A204.1 (cell line): ENCODE measurements around the gene SAFB.
"Not testable (repeated sequence)": the region's sequence is repeated elsewhere in the genome, so short reads cannot be mapped to it uniquely, and the experiment has no call there.

Experiments
- FAIRE-seq: peaks from 2 replicates; lab custom pipeline; 2012; peaks lifted over from hg19 to GRCh38; lab: Jason Lieb, UNC

SAFB gene

GRCh38 chr19:5595129-5595528 is 27.8 kb upstream of the SAFB start:
- no peak for FAIRE-seq

DNA sequence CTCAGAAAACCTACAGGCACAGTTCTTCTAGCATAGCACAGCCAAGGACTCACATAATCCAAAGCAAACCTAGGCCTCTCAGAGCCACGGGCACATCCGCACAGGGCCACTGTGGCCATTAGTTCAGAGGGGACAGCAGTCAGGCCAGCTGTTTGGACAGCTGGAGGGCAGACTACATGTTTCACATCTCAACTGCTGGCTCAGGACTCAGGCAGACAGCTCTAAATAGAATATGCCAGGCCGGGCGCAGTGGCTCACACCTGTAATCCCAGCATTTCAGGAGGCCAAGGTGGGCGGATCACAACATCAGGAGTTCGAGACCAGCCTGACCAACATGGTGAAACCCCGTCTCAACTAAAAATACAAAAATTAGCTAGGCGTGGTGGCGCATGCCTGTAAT is 27.1 kb upstream of the SAFB start:
- no peak for FAIRE-seq

- no peak for FAIRE-seq
Measured at GRCh38 chr19:5600797-5601196, 22.1 kb upstream of the SAFB start.

DNA sequence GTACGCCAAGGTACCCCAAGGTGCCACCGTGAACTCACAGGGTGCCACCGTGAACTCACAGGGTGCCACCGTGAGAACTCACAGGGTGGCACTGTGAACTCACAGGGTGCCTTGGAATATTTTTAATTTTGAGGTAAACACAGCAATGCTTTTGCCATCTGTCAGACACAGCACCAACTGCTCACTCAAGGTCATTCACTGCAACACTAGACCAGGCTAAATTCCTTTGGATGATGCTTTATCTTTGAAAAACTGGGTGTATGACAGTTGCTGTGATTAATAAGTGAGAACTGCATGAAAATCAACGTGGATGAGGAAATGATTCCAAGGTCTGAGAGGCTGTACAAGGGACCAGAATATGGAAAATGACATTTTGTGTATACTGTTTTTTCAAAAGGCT is 19.3 kb upstream of the SAFB start:
- FAIRE-seq, result no peak

- no peak for FAIRE-seq
Measured at GRCh38 chr19:5605362-5605761, 17.5 kb upstream of the SAFB start.

DNA sequence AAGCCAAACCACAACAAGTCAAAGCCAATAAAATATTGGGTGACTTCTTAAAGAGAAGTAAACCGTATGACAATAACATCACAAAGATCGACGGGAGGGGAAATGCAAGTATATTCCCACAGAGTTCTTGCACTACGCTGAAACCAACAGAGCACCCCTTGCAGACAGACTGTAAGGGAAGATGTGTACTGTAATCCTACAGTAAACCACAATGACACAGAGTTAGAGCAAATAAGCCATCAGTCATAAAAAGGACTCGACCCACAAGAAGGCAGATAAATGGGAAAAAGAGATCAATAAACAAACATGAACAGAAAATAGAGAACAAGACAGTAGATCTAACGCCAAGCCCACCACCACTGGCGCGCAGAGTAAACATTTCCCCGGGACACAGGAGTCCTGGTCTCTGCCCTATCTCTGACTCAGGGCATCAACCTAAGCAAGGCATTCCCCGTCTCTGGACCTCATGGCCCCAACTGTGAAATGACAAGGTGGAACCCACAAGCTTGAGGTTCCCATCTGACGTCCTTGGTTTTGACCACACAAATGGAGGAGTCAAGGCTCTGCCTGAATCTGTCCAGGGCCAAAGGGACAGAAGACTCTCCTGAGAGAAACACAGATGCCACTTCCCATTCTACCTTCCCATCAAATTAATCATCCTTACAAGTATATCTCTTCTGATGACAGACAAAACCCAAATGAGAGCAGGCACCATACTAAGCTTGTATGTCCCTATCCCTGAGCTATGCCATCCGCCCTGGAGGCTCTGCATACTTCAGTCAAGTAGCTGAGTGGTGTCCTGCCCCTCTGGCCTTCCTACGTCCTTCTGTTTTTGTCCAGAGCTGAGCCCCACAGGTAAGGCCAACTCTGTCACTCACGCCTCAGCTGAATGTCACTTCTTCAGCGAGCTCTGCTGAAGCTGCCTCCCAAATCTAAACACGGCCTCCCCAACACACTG is 15.3 kb upstream of the SAFB start:
- no peak for FAIRE-seq

- no peak for FAIRE-seq
Measured at GRCh38 chr19:5608291-5608690, 14.6 kb upstream of the SAFB start.

DNA sequence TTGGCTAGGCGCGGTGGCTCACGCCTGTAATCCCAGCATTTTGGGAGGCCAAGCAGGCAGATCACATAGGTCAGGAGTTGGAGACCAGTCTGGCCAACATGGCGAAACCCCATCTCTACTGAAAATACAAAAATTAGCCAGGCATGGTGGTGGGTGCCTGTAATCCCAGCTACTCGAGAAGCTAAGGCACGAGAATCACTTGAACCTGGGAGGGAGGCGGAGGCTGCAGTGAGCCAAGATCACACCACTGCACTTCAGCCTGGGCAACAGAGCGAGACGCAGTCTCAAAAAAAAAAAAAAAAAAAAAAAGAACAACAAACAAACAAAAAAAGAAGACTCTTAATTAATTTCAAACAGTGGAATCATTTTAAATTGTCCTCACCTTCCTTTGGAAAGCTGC is 14.1 kb upstream of the SAFB start:
- FAIRE-seq, result not testable (repeated sequence)

- FAIRE-seq, result no peak
Measured at GRCh38 chr19:5609881-5610448, 12.9 kb upstream of the SAFB start.

- FAIRE-seq, result no peak
Measured at GRCh38 chr19:5612891-5613865, 9.7 kb upstream of the SAFB start.

GRCh38 chr19:5615756-5616327 is 7.0 kb upstream of the SAFB start:
- FAIRE-seq, result no peak

DNA sequence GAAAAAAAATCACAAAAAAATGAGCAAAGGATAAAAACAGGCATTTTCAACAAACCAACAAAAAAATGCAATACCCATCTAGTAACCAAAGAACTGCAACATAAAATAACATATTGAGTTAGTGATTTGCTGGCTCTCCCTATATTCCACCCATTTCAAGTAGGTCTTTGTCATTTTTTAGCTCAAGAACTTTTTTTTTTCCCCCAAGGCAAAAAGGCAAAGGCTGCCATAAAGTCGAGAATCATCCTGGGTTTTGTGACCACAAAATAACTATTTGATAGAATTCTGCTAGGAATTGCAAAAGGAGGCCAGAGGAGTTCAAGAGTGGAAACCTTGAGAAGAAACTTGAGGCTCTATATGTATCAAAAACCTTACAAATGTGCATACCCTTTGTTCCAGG is 5.8 kb upstream of the SAFB start:
- FAIRE-seq, result no peak

DNA sequence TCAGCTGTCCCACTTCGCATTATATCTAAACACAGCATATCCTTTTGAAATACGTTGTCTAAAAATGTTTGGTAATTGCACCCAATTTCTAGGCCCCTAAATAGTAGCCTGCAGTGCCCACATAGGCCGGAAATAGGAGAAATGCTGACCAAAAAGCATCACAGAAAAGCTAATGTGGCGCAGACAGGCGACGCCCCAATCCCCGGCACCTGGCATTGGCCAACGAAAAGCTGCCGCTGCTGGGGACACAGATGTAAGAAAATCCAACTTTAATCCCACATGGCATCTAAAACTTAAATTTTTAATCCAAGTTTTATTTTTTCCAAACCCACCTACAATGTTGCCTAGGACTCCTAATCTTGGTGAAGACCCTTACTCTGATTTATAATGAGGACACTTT is 4.3 kb upstream of the SAFB start:
- FAIRE-seq, result no peak

- FAIRE-seq, result no peak
Measured at GRCh38 chr19:5619946-5620345, 2.9 kb upstream of the SAFB start.

GRCh38 chr19:5621311-5621944 is 1.5 kb upstream of the SAFB start:
- FAIRE-seq, result no peak

DNA sequence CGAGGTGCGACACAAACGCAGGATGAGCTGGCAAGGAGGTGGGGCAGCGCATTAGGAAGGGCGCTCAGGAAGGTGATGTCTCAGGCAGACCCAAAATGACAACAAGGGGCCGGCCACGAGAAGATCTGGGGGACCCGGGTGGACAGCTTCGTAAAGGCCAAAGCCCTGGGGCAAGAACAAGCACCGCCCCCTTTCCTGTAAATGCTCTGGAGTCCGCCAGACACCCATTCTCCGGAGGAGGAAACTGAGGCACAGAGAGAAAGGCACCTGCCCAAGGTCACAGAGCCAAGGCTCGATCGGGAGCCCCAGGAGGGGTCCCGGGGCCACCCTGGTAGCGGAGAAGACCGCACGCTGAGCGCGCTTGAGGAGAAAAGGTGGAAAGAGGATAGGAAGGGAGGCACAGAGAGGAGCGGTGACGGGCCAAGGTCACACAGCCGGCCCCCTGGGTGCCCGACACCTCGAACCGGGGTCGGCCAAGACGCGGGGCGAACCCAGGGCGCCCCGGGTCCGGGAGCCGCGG is 878 bp upstream of the SAFB start:
- no peak for FAIRE-seq

DNA sequence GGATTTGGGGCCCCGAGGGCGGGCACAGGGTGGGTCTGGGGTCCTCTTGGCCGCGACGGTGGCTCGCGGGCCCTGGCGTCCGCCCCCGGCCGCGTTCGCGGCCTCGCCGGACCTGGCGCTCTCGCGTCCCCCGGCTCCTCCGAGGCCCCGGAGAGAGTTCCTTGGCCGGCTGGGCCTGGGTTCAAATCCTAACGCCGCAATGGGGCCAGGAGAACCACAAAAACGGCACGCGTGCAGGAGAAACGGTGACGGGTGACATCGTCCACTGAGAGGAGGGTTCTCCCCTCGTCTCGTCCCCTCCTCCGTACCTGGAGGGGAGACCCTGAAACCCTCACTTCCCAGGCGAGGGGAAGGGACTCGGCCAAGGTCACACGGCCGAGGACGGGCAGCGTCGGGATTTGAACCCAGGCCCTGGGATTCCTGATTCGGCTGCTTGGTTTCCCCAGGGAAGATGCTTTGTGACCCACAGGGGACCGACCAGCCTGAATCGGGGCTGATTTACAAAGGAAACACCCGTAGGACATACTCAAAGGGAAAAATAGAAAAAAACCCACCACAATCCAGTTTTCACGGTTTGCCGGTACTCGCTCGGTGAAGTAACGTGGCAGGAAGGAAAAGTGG is 624 bp downstream of the SAFB start:
- no peak for FAIRE-seq

- no peak for FAIRE-seq
Measured at GRCh38 chr19:5624018-5624663, 1.3 kb downstream of the SAFB start.

- FAIRE-seq, result no peak
Measured at GRCh38 chr19:5624741-5625278, 1.9 kb downstream of the SAFB start.

- no peak for FAIRE-seq
Measured at GRCh38 chr19:5625641-5626040, 2.8 kb downstream of the SAFB start.
